K562 (cell line): ENCODE results near the gene NEU3. TPM values are rescaled to one million over a fixed set of nuclear protein-coding genes. Genes with fewer than 3 reads are reported as not detected.
A peak's percentile ranks its signal among the peaks of the same experiment; 100 is the strongest.

Experiments
- ATF2 ChIP-seq: sonication (generic); formaldehyde crosslinking; IDR thresholded peaks from 2 replicates; pipeline ENCODE4 v1.8.1; 2022; ENCODE audit warnings: missing genetic modification reagents
- CBFB ChIP-seq: sonication (generic); formaldehyde crosslinking; IDR thresholded peaks from 2 replicates; pipeline ENCODE4 v1.4.0; 2020; ENCODE audit warnings: mild to moderate bottlenecking, missing genetic modification reagents
- CBX1 ChIP-seq: sonication (generic); IDR thresholded peaks from 2 replicates; pipeline ENCODE4 v1.6.1; 2016; ENCODE audit warnings: antibody characterized with exemption, low read depth, mild to moderate bottlenecking
- POLR3G ChIP-seq: IDR thresholded peaks from 2 replicates; pipeline ENCODE4 v1.6.1; 2011; ENCODE audit not compliant: insufficient read length, insufficient replicate concordance; ENCODE audit errors: extremely low read depth
- PYGO2 ChIP-seq: fragments of 450-650 bp; IDR thresholded peaks from 2 replicates; pipeline ENCODE4 v1.6.1; 2016; ENCODE audit warnings: mild to moderate bottlenecking, missing genetic modification characterization, moderate library complexity, missing compliant biosample characterization
- RBM17 ChIP-seq: fragments of 200-400 bp; formaldehyde crosslinking; IDR thresholded peaks from 2 replicates; pipeline ENCODE4 v1.6.1; 2017; ENCODE audit warnings: low read depth, mild to moderate bottlenecking, low read length, borderline replicate concordance
- SLC30A9 ChIP-seq: fragments of 250-450 bp; sonication (Bioruptor Pico); IDR thresholded peaks from 2 replicates; pipeline ENCODE4 v1.8.0; 2022; ENCODE audit warnings: mild to moderate bottlenecking, moderate library complexity
- SMAD1 ChIP-seq: fragments of 150-350 bp; IDR thresholded peaks from 2 replicates; pipeline ENCODE4 v1.6.1; 2014; ENCODE audit warnings: low read length, low read depth; ENCODE audit not compliant: partially characterized antibody
- SREBF1 ChIP-seq: fragments of 150-350 bp; IDR thresholded peaks from 2 replicates; pipeline ENCODE4 v1.6.1; 2014; ENCODE audit warnings: antibody characterized with exemption, low read depth, low read length, borderline replicate concordance
- SRSF1 ChIP-seq: fragments of 200-400 bp; formaldehyde crosslinking; IDR thresholded peaks from 2 replicates; pipeline ENCODE4 v1.6.1; 2017; ENCODE audit warnings: mild to moderate bottlenecking, low read depth, low read length, moderate library complexity
- ZBTB34 ChIP-seq: fragments of 250-450 bp; sonication (Bioruptor Pico); IDR thresholded peaks from 2 replicates; pipeline ENCODE4 v1.8.0; 2021; ENCODE audit warnings: mild to moderate bottlenecking, moderate library complexity
- ZFP30 ChIP-seq: fragments of 250-450 bp; sonication (Bioruptor Pico); IDR thresholded peaks from 2 replicates; pipeline ENCODE4 v1.8.0; 2022; ENCODE audit warnings: moderate library complexity, mild to moderate bottlenecking, inconsistent platforms, borderline replicate concordance
- ZFP91 ChIP-seq: sonication (generic); formaldehyde crosslinking; IDR thresholded peaks from 2 replicates; pipeline ENCODE4 v1.8.0; 2022; ENCODE audit warnings: mild to moderate bottlenecking, missing genetic modification reagents
- ZNF124 ChIP-seq: sonication (generic); formaldehyde crosslinking; IDR thresholded peaks from 2 replicates; pipeline ENCODE4 v1.8.1; 2022; ENCODE audit warnings: missing genetic modification reagents
- ZNF212 ChIP-seq: fragments of 450-650 bp; formaldehyde crosslinking; IDR thresholded peaks from 2 replicates; pipeline ENCODE4 v1.4.0; 2020; ENCODE audit warnings: mild to moderate bottlenecking
- ZNF23 ChIP-seq: fragments of 250-450 bp; sonication (Bioruptor Pico); IDR thresholded peaks from 2 replicates; pipeline ENCODE4 v1.4.0; 2020; ENCODE audit warnings: mild to moderate bottlenecking
- ZNF24 ChIP-seq: fragments of 450-650 bp; IDR thresholded peaks from 2 replicates; pipeline ENCODE4 v1.6.1; 2016
- ZNF639 ChIP-seq, 2 experiments: fragments of 200-800 bp in 1 of 2; sonication (Bioruptor generic) in 1 of 2; sonication (generic) in 1 of 2; formaldehyde crosslinking in 1 of 2; IDR thresholded peaks in 1 of 2; conservative IDR thresholded peaks in 1 of 2; 2 replicates each; pipeline versions ENCODE4 v1.5.0 to v1.6.1; 2016 to 2020; ENCODE audit warnings: missing compliant biosample characterization in 1 of 2, missing genetic modification characterization in 1 of 2, missing genetic modification reagents in 1 of 2
- ZNF655 ChIP-seq: fragments of 250-450 bp; sonication (Bioruptor Pico); IDR thresholded peaks from 2 replicates; pipeline ENCODE4 v1.5.0; 2021
- polyA plus RNA-seq, 8 experiments: library from polyadenylated mRNA; depleted of rRNA in 4 of 8; stranded (reverse) in 5 of 8; unstranded in 3 of 8; fragments of >200 nt; fragmentation: Nextera tagmentation in 2 of 8; fragmentation: Illumina TruSeq in 1 of 8; extraction: Ambion mirVana in 2 of 8; extraction: Trizol in 1 of 8; gene quantifications; 2 replicates each; pipeline versions ENCODE4 v1.2.1 to v1.2.3, GENCODE V29; 2011 to 2014; ENCODE audit warnings: inconsistent platforms in 1 of 8, missing spikeins in 1 of 8
- total RNA-seq, 7 experiments: library from RNA; depleted of rRNA in 6 of 7; stranded (reverse); fragments of >200 nt in 6 of 7; fragmentation: Illumina TruSeq in 2 of 7; extraction: Trizol in 2 of 7; gene quantifications; 2 replicates each; pipeline versions ENCODE4 v1.2.1 to v1.2.3, GENCODE V29; 2011 to 2021; ENCODE audit warnings: low replicate concordance in 1 of 7

Gene NEU3
- total and polyA plus RNA-seq, 9 of the 15 experiments (the other 6 are each of a cell fraction or from before 2014, with no cell fraction given), result 6.2 to 41.3 (median 31.1) TPM

GRCh38 chr11:75031224-75031753 lies 42.6 kb downstream of the NEU3 start (continued):
- TF ChIP-seq ZNF639 (CRISPR knock-in tag; conservative IDR thresholded peaks at IDR 0.05 in 1 of 2, IDR thresholded peaks at IDR 0.05 in 1 of 2) (peak in 1 of 2 experiments; percentile 63; a peak in 1 of 4 replicates), SLC30A9 (CRISPR knock-in tag) (no peak), SMAD1 (peak; percentile 82), ZFP30 (CRISPR knock-in tag) (no peak), ZNF24 (peak; percentile 51; the same call in 1 of the 2 replicates), ZNF124 (CRISPR knock-in tag) (no peak), POLR3G (no peak), ZBTB34 (CRISPR knock-in tag) (no peak), RBM17 (no peak), ATF2 (CRISPR knock-in tag) (no peak), CBFB (no peak), SREBF1 (0 out of 2 replicates have a peak, but pooled peaks have one; percentile 11), CBX1 (no peak), SRSF1 (no peak), ZNF655 (CRISPR knock-in tag) (no peak), ZNF212 (peak; percentile 8; the same call in 1 of the 2 replicates), PYGO2 (tag) (peak; percentile 15; the same call in 1 of the 2 replicates), ZNF23 (no peak), ZFP91 (CRISPR knock-in tag) (no peak)
